ENCODE data around the gene GRHL3.

Gene GRHL3

DNA sequence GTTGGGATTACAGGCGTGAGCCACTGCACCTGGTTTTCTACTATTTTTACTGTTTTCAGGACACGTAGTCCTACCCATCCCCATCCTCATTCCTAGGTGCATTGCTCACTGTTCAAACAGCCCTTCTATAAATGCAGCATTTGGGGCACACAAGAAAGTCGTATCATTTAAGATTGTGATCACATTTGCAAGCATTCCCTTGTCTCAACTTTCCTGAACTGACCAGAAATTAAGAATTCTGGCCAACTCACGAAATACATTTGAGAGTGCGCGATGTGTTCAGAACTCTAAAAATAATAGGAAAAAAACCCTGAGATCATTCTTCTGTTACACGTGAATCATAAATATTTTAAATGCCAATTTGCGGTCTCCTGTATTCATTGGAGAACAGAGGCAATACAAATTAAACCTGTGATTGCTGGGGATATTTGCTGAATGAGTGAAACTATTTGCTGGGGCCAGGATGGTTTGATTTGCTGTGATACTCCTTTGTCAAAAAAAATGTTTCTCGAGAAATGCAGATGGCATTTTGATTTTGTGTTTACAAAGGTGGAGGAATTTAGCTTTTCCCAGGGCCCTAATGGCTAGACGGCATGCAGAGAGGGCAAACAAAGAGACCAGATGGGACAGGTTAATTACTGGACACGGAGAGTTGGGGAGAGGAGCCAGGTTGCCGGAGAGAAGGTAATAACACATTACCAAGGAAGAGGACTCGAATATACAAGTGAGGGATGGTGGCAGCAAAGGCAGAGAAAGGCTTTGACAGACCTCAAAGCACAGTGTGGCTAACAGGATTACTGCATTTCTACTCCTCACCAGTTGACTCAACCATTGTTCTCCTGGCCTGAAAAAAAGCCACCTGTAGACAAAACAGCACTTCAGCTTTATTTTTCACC lies 56.0 kb downstream of the GRHL3 start:
- DNase-seq: no peak

DNA sequence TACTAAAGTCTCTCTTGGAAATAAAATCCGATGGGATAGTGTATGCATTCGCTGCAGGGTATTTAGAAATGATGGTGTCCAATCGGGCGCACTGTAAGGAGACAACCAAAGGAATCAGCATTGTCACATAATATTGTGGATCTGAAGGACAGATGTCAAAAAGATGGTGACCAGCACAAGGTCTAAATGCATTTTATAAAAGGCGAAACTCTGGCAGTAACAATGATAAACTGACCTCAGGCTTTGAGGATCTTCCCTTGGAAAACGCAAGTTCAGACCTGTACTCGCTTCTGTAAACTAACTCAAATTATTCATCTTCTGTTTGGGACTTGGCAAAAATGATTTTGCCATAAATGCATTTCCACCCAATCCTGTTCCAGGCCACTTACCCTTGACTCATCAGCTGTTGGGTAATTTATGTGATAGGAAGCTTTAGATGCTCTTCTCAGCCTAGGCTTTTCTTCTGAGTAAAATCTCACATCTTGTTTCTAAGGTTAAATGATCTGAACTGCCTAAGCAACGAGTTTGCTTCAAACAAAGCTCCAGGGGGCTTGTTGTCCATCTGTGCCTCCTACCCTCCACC lies 60.7 kb downstream of the GRHL3 start:
- no peak for DNase-seq

DNA sequence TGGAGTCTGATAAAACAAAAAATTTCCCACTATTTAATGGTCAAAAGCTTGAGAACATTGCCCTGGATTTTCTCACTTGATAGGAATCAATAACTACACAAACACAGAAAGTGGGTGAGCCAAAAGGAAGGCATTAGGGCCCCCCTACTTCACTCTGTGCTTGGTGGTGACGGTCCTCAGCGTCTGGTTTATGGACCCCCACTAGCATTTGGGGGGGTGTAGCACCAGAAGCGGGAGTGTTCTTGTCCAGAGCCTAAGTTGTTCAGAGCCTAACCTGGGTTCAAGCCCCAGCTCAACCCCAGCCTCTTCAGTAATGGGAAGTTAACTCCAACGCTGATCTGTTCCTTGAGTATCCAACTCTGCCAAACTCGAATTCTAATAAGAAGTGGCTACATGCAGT lies 61.4 kb downstream of the GRHL3 start:
- DNase-seq: no peak

DNA sequence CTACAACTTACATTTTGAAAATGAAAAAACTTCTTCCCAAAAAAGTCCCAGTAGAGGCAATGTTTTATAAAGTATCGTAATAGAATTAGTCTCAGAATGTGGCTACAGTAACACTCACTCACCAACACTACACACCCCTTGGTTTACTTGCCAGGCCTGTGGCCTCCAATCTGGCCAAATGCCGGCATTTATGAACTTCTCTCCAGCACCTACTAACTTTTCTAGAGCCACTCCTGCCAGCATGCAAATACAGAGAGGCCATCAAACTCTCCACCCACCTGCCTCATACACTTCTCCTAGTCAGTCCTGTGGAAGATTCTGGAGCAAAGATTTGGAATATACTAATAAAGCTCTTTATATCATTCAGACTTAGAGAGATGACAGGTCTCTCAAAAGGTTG lies 62.1 kb downstream of the GRHL3 start:
- no peak for DNase-seq

DNA sequence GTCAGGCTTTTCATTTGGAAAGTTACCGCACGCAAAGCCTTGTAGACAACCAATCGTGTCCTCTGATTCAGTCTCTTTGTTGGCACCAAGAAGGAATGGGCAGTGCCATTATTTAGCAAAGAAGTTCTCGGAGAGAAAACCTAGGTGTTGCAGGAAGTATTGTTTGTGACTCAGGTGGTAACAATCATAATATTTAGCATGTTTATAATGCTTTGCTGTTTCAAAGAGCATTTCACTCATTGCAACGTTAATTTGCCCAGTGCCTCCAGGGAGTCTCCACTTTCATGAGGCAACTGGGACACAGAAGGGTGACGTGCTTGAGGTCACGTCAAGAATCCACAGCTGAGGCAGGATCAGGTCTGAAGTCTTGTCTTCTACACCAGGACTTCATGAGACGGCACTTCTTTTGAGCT lies 63.0 kb downstream of the GRHL3 start:
- DNase-seq: no peak

DNA sequence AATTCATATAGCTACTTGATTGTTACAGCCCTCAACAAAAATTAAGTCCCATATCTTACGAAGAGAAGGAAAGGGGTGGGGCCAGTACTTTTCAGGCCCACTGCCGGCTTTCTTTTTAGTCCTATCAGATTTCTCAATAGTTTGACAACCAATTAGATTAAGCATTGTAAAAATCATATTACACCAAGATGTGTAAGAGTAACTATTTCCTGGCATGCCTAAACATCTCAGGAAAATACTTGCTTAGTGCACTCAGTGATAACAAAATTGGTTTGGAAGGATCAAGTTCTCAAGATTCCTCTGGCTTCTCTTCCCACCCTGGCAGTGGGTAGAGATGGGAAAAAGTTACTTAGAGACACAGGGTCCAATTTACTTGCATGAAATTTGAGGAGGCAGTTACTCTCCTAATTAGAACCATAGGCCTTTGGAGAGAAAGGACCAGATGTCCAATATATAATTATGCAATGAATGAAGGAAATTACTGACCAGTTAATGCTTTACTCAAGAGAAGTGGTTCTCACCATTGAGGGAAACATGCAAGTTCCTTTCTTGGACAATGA lies 64.3 kb downstream of the GRHL3 start:
- no peak for DNase-seq

DNA sequence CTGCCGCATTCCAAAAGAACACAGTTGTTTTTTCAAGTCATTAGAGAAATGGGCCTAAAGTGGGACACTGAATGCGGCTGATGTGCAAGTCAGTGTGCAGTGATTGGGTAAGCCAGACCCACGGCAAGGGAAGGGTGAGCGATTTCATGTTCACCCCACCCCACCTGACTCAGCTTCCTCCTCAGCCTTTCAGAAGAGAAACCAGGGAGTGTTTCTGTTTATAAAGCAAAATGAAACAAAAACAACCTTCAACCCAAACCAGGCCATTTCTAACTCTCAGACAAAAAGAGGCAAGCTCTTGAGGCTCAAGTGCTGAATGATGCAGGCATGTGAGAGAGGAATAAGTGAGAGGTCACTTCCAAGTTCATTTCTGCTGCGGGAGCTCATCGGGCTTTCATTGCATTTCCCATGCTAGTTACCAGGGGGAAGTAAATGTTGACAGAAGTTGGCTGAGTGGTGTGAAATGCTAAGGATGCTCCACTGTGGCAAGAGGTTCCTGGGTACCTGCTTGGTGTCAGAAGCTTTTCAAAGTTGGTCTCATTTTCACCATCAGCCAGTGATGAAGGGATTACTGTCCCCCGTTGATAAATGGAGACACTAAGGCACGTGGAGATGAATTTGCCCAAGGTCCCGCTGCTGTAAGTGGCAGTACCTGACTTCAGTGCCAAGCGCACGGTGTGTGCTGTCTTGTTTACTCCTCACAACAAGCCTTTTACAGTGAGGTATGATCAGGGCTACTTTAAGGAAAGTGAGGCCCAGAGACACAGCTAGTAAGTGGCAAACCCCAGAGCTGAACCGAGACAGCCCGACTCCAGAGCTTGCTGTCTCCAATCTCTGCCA lies 65.3 kb downstream of the GRHL3 start:
- no peak for DNase-seq

DNA sequence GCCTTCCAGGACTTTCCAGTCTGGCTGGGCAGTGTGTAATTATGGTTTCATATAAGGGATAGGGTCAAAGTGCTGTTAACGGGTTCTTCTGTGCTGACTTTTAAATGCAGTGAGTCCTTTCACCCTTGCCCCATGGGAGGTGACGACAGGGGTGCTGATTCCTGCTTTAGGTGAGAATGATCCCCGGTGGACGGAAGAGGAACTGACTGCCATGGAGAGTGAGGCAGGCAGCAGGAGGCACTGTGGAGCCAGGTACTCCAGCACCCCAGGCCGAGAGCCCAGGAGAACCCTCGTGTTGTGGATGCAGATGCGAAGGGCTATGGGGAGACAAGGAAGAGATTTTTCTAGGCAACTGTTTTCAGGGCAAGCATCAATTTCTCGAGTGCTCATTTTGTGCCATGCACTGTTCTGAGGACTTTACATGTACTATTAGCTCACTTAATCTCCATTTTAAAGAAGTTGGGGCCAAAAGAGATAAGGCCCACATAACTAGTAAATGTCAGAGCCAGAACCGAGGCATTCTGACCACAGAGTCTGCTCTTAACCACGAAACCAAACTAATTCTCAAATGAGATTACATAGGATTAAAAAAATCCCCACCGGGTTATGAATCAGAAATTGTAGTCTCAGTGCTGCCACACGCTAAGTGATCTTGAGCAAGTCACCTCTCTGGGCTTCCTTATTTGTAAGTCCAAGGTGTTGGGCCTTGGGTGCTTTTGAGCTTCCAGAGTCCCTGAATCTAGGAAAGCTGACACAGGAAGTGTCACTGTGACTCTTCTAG lies 66.2 kb downstream of the GRHL3 start:
- no peak for DNase-seq

DNA sequence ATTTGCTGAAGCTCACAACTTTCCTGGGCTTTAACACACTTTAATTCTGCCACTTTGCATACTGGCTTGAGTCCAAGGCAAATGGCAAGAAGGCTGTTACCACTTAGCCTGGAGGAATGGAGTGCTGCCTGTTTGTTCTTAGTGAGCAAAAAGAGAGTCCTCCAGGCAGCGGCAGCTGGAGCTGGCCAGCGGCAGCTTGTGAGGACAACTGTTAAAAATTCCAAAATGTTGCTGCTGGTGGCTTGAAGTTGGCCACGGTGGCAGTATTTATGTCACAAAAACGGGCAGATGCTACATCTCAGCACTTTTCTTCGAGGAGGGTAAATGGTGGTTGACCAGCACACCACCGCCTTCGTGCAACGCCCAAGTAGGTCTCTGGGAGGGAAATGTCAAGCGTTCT lies 67.1 kb downstream of the GRHL3 start:
- DNase-seq: no peak

DNA sequence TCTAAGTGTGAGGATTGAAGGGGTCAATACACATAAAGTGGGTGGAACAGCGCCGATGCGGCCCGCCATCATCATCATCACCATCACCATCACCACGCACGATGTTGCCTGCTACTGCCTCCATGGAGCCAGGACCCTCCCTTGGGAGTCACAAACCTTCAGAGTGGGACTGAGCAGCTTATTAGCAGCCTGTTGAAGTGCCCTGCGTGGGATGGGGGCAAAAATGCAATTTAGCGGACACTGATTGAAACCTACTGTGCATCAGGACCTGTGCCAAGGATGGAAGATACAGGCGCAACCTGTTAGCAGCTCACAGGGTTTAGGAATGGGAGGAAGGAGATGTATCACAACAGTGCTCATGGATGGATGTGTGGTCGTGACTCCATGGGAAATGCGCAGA lies 67.8 kb downstream of the GRHL3 start:
- DNase-seq: no peak

DNA sequence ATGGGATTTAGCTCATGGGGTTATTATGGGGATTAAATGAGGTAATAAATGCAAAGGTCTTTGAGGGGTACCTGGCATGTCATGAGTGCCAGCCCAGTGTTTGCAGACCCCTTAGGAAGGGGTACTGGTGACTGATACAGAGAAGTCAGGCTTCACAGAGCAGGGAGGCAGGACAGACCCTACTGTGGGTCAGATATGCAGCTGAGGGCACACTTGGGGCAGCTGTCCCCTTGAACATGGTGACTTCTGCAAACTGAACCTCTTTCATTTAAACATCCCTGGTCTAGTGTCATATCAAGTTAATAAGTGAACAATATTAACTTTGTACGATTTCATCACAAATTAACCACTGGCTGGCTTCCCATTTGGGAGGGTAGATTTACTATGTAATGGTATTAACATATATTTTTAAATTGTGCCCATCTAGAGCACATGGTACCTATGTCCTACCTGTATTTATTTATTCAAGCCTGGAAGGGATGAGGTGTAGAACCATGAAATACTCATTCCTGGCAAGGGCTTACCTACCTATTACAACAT lies 68.5 kb downstream of the GRHL3 start:
- DNase-seq: no peak

DNA sequence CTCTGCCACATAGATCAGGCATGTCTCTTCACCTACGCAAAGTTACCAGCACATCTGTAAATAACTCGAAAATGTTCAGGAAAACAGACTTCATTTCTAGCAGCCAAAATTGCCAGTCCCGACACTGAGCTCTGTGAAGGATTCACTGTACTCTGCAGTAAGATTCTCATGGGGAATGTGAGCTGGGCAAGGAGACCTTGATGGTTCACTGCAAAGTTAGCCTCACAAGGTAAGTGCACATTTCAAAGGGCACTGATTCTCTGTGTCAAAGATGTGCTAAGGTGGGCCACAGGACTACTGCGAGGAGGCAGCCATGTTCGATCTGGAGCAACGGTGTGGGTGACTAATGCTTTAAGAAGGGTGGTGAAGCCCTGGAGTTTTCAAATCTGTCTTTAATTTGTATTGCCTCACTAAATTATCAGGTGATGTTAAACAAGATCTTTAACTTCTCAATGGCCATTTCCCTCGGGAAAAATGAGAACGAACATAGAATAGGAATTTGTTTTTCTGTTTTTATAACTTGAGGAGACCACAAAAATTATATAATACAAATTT lies 69.3 kb downstream of the GRHL3 start:
- no peak for DNase-seq

DNA sequence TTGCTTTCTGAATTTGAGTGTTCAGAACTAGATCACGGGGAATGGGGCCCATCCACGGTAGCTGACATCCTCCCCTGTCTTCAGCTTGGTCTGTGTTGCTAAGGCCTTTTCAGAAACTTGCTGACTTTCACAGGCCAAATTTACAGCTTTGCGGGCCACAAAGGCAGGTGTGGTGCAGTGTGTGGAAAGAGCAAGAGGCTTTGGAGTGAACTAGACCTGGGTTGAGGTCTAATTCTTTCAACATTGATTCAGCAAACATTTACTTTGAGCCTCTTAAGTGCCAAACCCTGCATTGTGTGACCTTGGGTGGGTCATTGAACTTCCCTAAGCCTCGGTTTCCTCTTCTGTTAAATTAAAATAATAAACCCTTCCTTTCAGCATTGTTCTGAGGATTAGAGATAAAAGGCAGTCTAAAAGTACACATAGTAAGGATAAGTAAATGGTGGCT lies 70.1 kb downstream of the GRHL3 start:
- DNase-seq: no peak

DNA sequence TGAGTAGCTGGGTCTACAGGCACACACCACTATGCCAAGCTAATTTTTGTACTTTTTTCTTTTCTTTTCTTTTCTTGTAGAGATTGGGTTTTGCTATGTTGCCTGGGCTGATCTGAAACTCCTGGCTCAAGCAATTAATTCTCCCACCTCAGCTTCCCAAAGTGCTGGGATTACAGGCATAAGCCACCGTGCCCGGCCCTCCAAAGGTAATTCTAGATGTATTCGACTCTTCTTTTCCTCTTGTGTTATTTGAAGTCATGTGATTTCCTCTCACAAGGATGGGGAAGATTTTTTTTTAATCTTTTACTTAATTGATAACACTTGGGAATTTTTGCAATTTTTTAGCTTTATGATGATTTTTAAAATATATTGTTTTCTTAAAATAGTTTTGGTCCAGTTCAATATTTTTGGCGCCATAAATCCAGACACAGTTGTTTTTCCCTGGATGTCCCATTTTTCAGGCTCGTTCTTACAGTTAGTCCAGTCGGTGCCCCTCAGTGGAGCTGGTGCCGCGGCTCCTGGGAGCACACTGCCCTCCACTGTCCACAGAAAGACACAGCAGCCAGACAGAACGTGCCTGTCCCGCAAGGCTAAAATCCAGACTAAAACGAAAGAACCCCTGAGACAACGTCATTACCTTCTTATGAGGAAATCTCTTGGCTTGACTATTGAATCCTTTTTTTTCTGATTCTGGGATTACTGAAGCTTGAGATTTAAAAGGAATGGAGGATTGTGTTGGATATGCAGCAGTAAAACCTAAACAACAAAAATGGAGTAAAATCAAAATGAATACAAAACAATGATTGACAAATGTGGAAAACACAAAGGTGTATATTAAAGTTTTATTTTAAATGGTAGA lies 72.0 kb downstream of the GRHL3 start:
- DNase-seq: peak; percentile 41

DNA sequence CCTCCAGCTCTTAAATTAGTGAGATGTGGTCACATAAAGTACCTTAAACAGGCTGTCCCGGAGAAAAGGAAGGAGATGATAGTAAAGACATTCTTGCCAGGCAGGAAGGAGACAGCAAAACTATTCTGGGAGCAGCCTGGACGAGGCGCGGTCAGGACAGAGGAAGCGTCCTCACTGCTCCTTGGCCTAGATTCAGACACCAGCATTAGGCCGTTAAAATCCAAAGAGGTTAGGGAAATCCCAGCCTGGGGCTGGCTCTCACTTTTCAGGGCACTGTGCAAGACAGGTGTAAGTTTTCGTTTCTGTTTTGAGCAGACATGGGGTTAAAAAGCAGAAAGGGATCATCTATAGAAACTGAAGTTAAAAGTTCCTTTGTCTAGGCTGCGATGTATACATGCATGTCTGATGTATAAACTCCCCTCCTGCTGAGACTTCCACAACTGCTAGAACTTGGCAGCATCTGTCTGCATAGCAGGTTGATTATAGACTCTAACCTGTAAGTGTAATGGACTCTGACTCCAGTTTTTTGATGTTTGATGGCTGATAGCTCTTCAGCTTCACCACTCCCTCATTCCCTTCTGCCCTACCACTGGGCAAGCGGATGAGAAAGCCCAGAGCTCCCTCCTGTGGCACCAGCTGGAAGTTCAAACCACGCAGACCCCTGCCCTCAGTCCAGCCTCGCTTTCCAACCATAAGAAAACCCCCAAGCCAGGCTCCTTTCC lies 72.9 kb downstream of the GRHL3 start:
- DNase-seq: peak; percentile 60

DNA sequence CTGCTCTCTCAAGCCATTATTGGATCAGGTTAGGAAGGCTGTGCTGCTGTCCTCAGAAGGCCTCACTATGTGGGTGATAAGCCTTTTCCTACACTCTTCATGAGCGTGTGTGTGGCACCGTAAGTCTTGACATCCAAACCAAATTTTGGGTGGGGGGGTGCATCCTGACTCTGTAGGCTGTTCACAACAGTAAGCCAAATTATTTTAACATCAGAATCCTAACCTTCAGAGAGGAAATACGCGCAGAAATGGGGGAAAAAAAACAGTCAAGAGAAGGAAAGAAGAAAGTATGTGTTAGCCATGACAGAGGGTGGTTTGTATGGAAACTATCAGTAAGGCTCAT lies 73.4 kb downstream of the GRHL3 start:
- no peak for DNase-seq

DNA sequence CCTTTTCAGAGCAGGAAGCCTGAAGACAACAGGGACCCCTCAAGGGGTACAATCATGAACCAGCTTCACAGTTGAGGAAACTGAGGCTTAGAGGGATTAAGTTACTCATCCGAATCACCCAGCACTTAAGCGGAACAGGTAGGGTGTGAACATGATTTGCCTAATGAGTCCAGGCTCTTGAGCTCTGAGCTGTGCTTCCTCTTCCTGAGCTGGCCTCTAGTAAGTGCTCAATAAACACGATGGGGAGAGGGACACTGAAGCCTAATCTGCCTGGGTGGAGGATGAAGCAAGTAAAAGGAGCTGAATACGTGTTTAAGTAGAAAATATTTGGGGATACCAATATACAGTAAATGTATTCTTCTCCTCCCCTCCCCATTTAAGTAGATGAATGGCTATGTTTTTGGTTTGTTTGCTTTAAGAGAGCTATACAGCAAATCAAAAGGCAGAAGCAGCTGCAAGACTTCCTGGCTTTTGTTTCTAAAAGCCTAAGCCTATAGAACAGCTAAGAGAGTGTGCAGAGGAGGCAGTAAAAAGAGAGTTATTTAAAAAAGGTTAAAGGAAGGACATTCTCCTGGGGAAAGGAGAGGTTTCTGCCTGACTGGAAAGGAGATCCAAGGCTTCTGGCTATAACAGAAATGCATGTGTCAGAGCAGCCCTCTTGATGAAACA lies 74.0 kb downstream of the GRHL3 start:
- no peak for DNase-seq

DNA sequence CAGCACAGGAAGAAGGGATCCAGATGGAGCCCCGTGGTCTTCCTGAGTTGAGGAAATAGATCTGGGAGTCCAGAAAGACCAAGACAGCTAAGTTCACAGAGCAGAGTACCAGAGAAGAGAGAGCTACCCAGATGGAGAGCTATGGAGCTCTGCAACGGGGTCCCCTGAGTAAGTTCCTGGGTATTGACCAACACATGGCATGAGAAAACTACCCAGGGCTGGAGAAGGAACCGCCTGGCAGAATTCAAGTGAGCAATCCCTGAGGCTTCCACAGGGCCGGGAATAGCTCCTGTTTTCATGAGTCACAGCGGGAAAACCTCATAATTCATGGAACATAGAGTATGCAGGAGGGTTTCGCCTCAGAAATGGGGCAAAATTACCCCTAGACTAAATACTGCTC lies 74.7 kb downstream of the GRHL3 start:
- no peak for DNase-seq

DNA sequence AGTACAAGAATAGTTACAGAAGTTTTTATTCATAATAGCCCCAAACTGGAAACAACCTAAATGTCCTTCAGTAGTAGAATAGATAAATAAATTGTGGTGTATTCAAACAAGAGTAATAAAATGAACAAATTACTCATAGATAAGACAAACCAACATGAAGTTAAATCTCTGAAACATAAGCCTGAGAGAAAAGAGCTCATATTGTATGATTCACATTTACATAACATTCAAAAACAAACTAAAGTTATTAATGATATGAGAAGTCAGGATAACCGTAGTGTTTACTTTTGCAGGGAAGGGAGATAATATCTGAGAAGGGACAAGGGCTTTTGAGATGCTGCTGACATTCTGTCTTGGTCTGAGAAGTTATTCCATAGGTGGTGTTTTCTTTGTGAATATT lies 80.9 kb downstream of the GRHL3 start:
- no peak for DNase-seq

DNA sequence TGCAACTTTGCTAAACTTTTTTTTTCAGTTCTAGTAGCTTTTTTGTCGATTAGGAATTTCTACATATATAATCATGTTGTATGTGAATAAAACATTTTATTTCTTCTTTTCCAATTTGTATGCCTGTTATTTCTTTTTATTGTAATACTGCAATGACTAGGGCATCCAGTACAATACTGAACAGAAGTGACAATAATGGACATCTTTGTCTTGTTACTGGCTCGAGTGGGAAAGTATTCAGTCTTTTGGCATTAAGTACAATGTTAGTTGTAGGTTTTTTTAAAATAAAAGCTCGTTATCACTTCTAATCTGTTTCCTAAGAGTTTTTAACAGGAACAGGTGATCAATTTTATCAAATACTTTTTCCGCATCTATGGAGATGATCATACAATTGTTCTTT lies 84.6 kb downstream of the GRHL3 start:
- DNase-seq: no peak
